GM19452 (cell line): ENCODE data around the gene TBX1.

Source experiments
- ATAC-seq: cut with Tn5 transposase; IDR thresholded peaks from one replicate; pipeline ENCODE4 v1.9.1; 2021; ENCODE audit not compliant: unreplicated experiment

The TBX1 gene

GRCh38 chr22:19737846-19738663 lies 22.5 kb upstream of the TBX1 start:
- ATAC-seq = no peak

GRCh38 chr22:19738664-19739447 lies 21.7 kb upstream of the TBX1 start:
- no peak for ATAC-seq

- ATAC-seq = no peak
Observed at GRCh38 chr22:19739448-19739895, 21.1 kb upstream of the TBX1 start.

DNA sequence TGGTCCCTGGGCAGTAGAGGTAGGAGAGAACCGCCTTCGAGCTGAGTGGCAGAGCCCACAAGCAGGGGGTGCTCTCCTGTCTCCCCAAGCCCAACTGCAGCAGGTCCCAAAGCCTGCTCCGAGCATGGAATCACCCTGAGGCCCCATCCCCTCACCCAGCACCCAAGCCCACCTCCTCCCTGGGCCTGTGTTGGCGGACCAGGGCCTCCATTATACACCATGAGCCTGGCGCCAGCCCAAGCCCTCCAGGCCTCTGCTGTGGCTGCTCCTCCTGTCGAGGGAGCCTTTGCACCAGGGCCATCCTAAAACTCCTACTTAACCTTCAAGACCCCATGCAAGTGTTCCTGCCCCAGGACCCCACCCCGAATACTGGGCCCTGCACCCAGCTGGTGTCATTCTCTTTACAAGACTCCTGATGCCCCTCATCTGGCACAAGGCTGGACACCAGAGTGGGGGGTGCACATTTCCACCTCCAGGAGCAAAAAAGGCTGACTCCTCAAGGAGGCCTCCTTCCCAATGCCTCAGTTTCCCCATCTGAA lies 20.6 kb upstream of the TBX1 start:
- ATAC-seq = no peak

DNA sequence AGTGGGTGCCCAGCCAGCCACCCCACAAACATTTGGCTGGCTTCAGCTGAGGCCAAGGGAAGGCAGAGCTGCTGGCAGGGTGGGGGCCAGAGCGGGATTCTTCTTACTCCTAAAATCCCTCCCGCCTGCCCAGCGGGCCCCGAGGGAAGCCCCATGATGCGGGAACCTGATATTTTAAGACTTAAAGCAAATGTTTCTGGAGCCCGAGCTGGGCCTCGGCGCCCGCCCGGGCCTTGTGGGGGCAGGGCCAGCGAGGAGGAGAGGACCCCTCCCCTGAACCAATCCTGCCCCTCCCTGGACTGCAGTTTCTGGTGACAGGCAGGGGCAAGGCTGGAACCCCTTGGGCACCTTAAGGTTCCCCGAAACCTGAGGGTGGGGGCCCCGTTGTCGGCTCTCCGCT lies 20.0 kb upstream of the TBX1 start:
- no peak for ATAC-seq

DNA sequence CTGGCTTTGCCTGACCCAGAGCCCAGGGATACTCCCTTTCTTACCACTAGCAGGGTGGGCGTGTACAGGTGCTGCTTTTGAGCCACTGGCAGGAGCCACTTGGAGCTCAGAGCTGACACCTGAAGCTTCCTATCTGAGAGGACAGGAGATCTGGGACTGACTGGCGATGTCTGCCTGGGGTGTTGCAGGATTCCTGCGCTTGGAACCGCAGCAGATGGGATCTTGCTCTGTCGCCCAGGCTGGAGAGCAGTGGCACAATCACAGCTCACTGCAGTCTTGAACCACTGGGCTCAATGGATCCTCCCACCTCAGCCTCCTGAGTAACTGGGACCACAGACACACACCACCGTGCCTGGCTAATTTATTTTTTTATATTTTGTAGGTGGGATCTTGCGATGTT lies 19.5 kb upstream of the TBX1 start:
- no peak for ATAC-seq

DNA sequence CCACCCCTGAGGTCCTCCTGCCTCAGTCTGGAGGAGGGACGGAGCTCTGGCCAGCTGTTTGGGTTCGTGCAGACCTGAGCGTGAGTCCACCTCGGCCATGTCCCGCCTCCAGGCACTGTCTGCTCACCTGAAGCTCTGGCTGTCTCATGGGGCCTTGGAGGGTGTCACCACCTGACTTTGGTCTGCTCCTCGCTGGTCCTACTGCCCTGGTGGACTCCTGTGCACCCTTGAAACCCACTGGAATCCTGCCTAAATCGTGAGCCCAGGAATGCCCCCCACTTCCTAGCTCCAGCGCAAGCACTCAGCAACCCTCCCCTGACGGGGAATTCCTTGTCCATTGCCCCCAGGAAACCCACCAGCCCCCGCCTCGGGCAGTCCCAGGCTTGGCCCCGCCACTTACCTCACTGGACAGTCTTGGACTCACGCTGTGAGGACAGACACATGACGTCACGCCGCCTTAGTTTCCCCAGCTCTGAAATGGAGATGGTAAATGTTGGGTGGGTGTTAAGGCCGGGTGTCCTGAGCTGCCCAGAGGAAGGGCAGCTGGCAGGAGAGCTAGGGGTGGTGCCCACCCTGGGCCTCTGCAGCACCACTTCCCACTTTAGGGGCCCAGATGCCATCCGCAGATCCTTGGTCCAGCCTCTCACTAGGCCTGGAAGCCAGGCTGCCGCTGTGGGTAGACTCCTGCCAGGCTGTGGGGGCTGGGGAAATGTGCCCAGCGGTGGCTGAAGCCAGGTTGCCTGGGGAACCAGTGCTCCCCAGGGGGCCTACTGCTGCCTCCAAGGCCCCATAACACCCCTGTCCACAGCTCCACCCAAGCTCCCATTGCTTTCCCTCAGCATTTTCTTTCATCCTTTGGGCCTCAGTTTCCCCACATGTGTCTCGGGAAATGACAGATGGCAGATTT lies 18.2 kb upstream of the TBX1 start:
- no peak for ATAC-seq

- no peak for ATAC-seq
Observed at GRCh38 chr22:19743081-19743480, 17.5 kb upstream of the TBX1 start.

GRCh38 chr22:19743651-19744050 lies 16.9 kb upstream of the TBX1 start:
- ATAC-seq = no peak

DNA sequence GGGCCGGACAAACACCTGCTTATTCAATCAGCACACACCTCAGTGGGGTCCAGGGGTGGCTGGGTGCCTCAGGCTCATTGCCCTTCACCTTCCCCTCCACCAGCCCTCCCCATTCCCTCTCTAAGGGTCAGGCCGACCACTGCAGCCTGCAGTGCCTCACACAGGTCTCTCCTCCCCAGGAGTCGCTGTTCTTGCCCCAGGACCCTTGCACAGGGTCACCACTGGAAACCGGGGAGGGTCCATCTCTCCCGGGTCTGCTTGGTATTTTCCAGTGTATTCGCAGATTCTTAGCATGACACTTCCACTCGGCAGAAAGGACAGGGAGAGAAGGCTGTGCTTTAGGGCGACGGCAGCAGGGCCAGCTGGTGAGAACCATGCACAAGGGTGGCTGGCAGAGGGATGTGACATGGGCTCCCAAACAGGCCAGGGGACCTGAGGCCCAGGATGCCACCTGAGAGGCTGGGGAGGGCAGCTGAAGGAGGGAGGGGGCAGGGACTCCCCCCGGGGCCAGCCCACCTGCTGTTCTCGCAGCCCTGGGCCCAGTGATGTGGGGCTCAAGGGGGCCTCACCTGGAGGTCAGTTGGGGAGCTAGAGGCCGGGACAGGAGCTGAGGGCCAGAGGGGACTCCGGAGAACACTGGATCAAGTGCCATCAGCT lies 16.1 kb upstream of the TBX1 start:
- no peak for ATAC-seq

GRCh38 chr22:19745155-19746101 lies 15.2 kb upstream of the TBX1 start:
- no peak for ATAC-seq

DNA sequence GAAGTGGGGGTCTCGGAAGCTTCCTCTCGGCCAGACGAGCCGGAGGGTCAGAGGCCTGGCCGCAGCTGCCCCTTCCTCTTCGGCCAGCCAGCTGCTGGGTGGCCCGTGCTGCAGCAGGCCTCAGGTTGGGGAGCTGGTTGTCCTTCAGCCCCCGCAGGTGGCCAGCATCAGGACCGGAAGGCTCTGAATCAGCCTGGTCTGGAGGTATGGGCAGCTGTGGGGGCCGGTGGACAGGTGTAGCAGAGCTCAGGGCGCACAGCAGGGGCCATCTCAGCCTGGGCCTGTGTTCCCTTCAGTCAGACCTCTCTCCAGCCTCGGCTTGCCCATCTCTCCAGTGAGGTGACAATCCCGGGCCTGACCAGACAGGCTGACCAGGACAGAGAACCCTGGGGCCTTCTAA lies 13.9 kb upstream of the TBX1 start:
- ATAC-seq = no peak

DNA sequence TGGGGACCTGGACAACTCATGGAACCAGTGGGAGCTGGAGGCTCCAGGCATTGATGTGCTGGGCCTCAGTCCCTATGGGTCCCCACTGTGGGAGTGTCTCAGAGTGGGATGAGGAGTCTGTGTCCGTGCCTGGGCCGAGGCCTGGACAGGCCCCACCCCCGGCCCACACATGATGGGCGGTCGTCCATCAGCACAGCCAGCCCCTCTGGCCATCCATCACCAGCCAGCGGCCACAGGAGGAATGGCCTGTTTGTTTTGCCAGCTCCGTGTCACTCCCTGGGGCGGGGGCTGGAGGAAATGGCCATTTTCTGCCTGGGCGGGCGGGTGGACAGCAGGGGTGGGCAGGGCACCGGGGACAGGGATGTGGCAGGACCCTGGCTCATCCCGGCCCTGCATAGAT lies 13.0 kb upstream of the TBX1 start:
- ATAC-seq = no peak

DNA sequence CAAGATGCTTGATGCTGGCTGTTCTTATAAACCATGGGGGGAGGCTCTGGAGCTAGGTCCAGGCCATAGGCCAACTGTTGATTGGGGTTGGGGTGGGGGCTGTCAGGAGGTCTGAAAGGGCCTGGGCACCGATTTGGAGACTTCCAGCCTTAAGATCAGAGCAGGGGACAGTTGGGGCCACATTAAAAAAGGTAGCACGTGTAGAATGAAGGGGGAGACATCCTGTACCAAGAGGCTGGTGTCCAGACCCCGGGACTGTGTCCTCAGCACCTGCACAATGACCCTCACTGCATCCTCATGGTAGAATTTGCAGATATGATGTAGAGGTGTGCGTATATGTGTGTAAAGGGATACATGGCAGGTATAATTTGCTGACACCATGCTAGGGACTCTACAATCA lies 12.4 kb upstream of the TBX1 start:
- ATAC-seq = no peak

DNA sequence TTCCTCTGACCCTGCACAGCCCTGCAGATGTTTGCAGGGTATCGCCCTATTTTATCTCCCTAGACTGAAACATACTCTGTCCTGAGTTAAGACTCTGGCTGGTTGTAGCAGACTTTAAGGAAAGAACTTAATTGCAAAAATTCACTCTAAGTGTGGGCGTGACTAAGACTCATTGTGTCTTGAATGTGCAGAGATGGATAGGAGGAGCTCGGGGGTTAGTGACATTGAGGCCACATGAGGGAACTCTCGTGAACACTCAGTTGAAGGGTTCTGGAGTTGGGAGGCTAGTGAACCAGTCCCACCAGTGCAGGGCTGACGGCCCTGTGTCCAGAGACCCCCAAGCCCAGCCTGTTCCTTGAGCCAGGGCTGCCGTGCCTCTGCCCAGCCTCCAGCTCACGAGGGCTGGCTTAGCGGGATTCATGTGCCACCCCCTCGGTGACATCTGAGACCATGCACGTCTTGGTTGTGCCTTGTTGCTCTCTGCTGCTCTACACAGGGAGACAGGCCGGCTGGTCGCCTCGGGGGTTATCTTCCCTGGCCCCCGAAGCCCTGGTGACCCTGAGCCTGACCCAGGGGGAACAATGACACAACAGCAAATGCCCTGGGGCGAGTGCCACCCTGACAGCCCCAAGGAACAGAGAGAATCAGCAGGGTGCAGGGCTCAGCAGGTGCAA lies 11.4 kb upstream of the TBX1 start:
- no peak for ATAC-seq

DNA sequence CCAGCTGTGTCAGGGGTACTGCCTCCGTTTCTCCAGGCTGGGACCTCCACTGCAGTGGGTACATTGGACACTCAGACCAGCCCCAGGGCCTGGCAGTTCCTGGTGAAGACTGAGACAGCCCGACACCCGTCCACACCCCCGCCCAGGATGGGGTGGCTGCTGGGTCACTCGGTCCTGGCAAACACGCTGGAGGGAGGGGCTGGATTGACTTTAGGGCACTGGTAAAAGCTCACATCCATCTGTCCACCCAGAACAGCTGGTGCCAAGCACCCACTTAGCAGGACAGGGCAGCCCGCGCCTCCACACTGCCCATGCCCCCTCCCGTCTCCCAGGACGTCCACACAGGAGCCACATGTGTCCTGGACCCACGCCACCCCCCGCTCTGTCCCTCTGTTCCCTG lies 10.7 kb upstream of the TBX1 start:
- no peak for ATAC-seq

DNA sequence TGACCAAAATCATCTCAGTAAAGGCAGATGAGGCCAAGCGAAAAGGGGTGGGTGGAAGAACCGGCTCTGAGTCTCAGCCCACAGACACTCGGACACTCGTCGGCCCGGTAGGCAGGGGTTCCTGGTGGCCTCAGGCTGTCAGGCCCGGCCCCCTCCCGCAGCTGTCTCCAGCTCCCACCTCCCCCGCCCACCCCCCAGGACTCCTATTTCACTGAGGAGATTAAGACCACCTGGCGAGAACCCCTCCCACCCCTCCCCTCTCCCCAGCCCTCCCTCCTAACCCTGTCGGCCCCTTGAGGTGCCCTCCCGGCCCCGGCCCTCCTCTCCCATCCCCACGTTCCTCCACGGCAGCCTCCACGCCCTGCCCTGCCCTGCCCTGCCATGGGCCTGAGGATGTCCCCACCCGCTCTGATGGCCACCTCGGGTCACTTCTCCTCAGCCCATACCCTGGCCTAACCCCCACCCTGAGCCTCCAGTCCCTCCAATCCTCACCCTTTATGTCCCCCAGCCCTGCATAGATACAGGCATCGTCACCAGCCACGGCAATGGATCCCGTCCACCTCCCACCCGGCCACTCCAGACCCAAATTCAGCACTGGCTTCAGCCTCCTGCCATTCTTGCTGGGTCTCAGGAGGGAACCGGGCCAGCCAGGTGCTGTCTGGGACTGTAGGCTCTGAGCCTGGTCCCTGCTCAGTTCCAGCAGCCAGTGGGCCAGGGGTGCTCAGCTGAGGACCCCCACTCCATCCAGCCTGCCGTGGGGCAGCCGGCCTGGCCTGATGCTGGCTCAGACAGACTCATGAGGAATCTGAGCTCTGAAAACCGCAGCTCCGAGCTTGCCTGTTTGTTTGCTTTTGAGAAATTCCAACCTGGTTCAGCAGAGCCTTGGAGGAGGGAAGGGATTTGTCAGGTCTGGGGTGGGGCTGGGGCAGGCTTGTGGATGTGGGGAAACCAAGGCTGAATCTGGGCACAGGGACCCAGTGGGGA lies 9.8 kb upstream of the TBX1 start:
- no peak for ATAC-seq
